Panc1 (cell line): ENCODE measurements around the gene ITGB1BP2. TPM values are rescaled to one million over a fixed set of nuclear protein-coding genes. Genes with fewer than 3 reads are reported as not detected.

ENCODE experiments used
- ATAC-seq: fragments of 200-7000 bp; cut with Tn5 transposase; 2 replicates; pipeline ENCODE4 v1.9.1; 2020; ENCODE audit warnings: mild to moderate bottlenecking, moderate library complexity
- BruUV-seq: library from RNA; stranded (reverse); fragments of 400-500 nt; replicated peaks from 2 replicates; lab custom pipeline; 2021; lab: Mats Ljungman, UMichigan
- CTCF ChIA-PET: fragments of 300-600 bp; sonication (Branson Sonifier 250); formaldehyde crosslinking; loops from one replicate; lab custom pipeline; 2022; ENCODE audit warnings: antibody characterized with exemption; lab: Charles Lee
- POLR2A ChIA-PET: fragments of 300-600 bp; sonication (Branson Sonifier 250); formaldehyde crosslinking; loops from one replicate; lab custom pipeline; 2022; ENCODE audit warnings: antibody characterized with exemption; lab: Charles Lee
- DNase-seq: peaks from one replicate; pipeline ENCODE4 v3.0.0-alpha.2; 2010; ENCODE audit warnings: low read depth, low spot score
- H3K27ac ChIP-seq: 2 replicates; pipeline ENCODE4 v1.5.1; 2011; ENCODE audit warnings: mild to moderate bottlenecking, low read length, inconsistent platforms
- H3K27me3 ChIP-seq: fragments of 200-500 bp; sonication (Bioruptor generic); 2 replicates; pipeline ENCODE4 v1.6.0; 2014; ENCODE audit warnings: low read length, inconsistent platforms; ENCODE audit not compliant: control insufficient read depth, insufficient read depth
- H3K36me3 ChIP-seq: fragments of 200-500 bp; sonication (Bioruptor generic); 2 replicates; pipeline ENCODE4 v1.5.1; 2014; ENCODE audit warnings: inconsistent platforms, mild to moderate bottlenecking, low read length, moderate library complexity; ENCODE audit not compliant: control insufficient read depth, insufficient read depth
- H3K4me1 ChIP-seq: 2 replicates; pipeline ENCODE4 v1.5.1; 2011; ENCODE audit warnings: inconsistent platforms, mild to moderate bottlenecking, low read length, moderate library complexity; ENCODE audit not compliant: control insufficient read depth, insufficient read depth
- H3K4me3 ChIP-seq, 2 experiments: 2 replicates each; pipeline ENCODE4 v1.5.1; 2011 to 2012; ENCODE audit warnings: low read depth in 2 of 2, low read length in 2 of 2, mild to moderate bottlenecking in 2 of 2, inconsistent platforms in 1 of 2, moderate library complexity in 1 of 2
- H3K9me3 ChIP-seq: fragments of 200-500 bp; sonication (Bioruptor generic); 2 replicates; pipeline ENCODE4 v1.5.1; 2014; ENCODE audit warnings: low read depth, mild to moderate bottlenecking, inconsistent platforms, low read length, moderate library complexity; ENCODE audit not compliant: control insufficient read depth, insufficient read depth
- CTCF ChIP-seq: fragments of 450-650 bp; IDR thresholded peaks from 2 replicates; pipeline ENCODE4 v1.5.1; 2017; ENCODE audit warnings: mild to moderate bottlenecking
- POLR2AphosphoS5 ChIP-seq: IDR thresholded peaks from 2 replicates; pipeline ENCODE4 v1.6.1; 2012; ENCODE audit warnings: mild to moderate bottlenecking, low read depth, low read length, moderate library complexity
- REST ChIP-seq, 2 experiments: IDR thresholded peaks; 2 replicates each; pipeline ENCODE4 v1.6.1; 2011 to 2012; ENCODE audit warnings: low read depth in 2 of 2, control low read depth in 1 of 2, low read length in 1 of 2, mild to moderate bottlenecking in 1 of 2, moderate library complexity in 1 of 2; ENCODE audit not compliant: insufficient read depth in 1 of 2
- SIN3A ChIP-seq: IDR thresholded peaks from 2 replicates; pipeline ENCODE4 v1.6.1; 2012; ENCODE audit warnings: low read depth, mild to moderate bottlenecking, low read length, moderate library complexity, borderline replicate concordance; ENCODE audit not compliant: insufficient read depth
- TCF7L2 ChIP-seq: IDR thresholded peaks from 2 replicates; pipeline ENCODE4 v1.6.1; 2011; ENCODE audit warnings: mild to moderate bottlenecking, low read depth, low read length, inconsistent platforms
- in situ Hi-C: cut with HindIII; loops from 2 replicates; pipeline ENCODE4 v1.10.0; 2016; ENCODE audit warnings: low sequenced_read_pairs, low pct_unique_long_range_greater_than_20kb
- intact Hi-C: fragments of 100-400 bp; cut with micrococcal nuclease; formaldehyde crosslinking; loops from one replicate; pipeline ENCODE4 v1.10.0; 2022; ENCODE audit not compliant: unreplicated experiment
- total RNA-seq: library from RNA; stranded (reverse); gene quantifications from one replicate; pipeline ENCODE4 v1.2.1, GENCODE V29; 2021; ENCODE audit not compliant: unreplicated experiment

Gene ITGB1BP2
- total RNA-seq, 1 experiment from 2014 or later = 1.4 TPM

- Histone ChIP-seq H3K27me3 (no peaks in the 10 kb centered on the region), H3K27ac (peak overlapping the region; percentile 95), H3K4me1 (peaks cover 12% of the 10 kb centered on the region), H3K4me3 (peak overlapping the region; percentile 58 to 91), H3K36me3 (peaks cover 20% of the 10 kb centered on the region; the same call in 1 of the 2 replicates), H3K9me3 (no peaks in the 10 kb centered on the region)
- intact Hi-C loops = no loop called here
- DNase-seq = no peak
- ChIA-PET POLR2A (interaction anchor here (0.6 to 1.6 kb wide), 9 partner anchors 24 to 528 kb away, joined by 3 to 11 read pairs (median 5); partner anchors contain the start of gene TAF1), CTCF (interaction anchor here (0.6 kb wide), 2 partner anchors 36 to 67 kb away, joined by 6 to 10 read pairs; no protein-coding TSS in a partner anchor)
- peak; percentile 80 for ATAC-seq
- TF ChIP-seq REST (IDR thresholded peaks at IDR 0.05; ENCODE audit: insufficient read depth in 1 of 2, low read depth in 2 of 2, low read length in 1 of 2) (no peak), POLR2AphosphoS5 (no peak), SIN3A (no peak), CTCF (no peak), TCF7L2 (no peak)
- TSS peak; percentile 95 for BruUV-seq
- in situ Hi-C loops = no loop called here
Observed at GRCh38 chrX:71282514-71283402, 18.8 kb upstream of the ITGB1BP2 start.

GRCh38 chrX:71283403-71284143, 18.0 kb upstream of the ITGB1BP2 start, which contains the start of gene NONO:
NONO (plus strand) TSS chrX:71283635; CDS start chrX:71290638, 7,003 bp downstream.
- ATAC-seq = peak; percentile 95
- Histone ChIP-seq H3K27me3 (no peaks in the 10 kb centered on the region), H3K4me1 (peaks cover 12% of the 10 kb centered on the region), H3K9me3 (no peaks in the 10 kb centered on the region), H3K36me3 (peaks cover 20% of the 10 kb centered on the region; the same call in 1 of the 2 replicates), H3K4me3 (peak within 1 kb of the TSS; percentile 89 to 91), H3K27ac (peak within 1 kb of the TSS; percentile 95)
- intact Hi-C loops = no loop called here
- TF ChIP-seq TCF7L2 (no peak), REST (IDR thresholded peaks at IDR 0.05; ENCODE audit: insufficient read depth in 1 of 2, low read depth in 2 of 2, low read length in 1 of 2) (no peak), CTCF (no peak; the same call in 1 of the 2 replicates), POLR2AphosphoS5 (peak; percentile 85)
- TSS peak; percentile 85 for BruUV-seq
- in situ Hi-C loops = no loop called here
- ChIA-PET POLR2A (interaction anchor here (0.6 to 1.6 kb wide), 9 partner anchors 24 to 527 kb away, joined by 3 to 11 read pairs (median 5); partner anchors contain the start of gene TAF1), CTCF (interaction anchor here (0.6 kb wide), 2 partner anchors 37 to 68 kb away, joined by 6 to 10 read pairs; no protein-coding TSS in a partner anchor)
- DNase-seq = peak; percentile 93
